ENCODE measurements around the gene PTPRE.

The PTPRE gene

GRCh38 chr10:128043259-128044045 lies 136.5 kb downstream of the PTPRE start:
- TF ChIP-seq, protein P1, sequence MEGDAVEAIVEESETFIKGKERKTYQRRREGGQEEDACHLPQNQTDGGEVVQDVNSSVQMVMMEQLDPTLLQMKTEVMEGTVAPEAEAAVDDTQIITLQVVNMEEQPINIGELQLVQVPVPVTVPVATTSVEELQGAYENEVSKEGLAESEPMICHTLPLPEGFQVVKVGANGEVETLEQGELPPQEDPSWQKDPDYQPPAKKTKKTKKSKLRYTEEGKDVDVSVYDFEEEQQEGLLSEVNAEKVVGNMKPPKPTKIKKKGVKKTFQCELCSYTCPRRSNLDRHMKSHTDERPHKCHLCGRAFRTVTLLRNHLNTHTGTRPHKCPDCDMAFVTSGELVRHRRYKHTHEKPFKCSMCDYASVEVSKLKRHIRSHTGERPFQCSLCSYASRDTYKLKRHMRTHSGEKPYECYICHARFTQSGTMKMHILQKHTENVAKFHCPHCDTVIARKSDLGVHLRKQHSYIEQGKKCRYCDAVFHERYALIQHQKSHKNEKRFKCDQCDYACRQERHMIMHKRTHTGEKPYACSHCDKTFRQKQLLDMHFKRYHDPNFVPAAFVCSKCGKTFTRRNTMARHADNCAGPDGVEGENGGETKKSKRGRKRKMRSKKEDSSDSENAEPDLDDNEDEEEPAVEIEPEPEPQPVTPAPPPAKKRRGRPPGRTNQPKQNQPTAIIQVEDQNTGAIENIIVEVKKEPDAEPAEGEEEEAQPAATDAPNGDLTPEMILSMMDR (conservative IDR thresholded peaks at IDR 0.05; ENCODE audit: low read depth, low read length): no peak
- no peak overlapping the region for H3K4me3 ChIP-seq (ENCODE audit: low read length)
- DNase-seq (ENCODE audit: low read depth): no peak

GRCh38 chr10:128044186-128044585 lies 137.3 kb downstream of the PTPRE start:
- TF ChIP-seq, protein P1 (conservative IDR thresholded peaks at IDR 0.05; ENCODE audit: low read depth, low read length): no peak
- H3K4me3 ChIP-seq (ENCODE audit: low read length): no peak overlapping the region
- no peak for DNase-seq (ENCODE audit: low read depth)

DNA sequence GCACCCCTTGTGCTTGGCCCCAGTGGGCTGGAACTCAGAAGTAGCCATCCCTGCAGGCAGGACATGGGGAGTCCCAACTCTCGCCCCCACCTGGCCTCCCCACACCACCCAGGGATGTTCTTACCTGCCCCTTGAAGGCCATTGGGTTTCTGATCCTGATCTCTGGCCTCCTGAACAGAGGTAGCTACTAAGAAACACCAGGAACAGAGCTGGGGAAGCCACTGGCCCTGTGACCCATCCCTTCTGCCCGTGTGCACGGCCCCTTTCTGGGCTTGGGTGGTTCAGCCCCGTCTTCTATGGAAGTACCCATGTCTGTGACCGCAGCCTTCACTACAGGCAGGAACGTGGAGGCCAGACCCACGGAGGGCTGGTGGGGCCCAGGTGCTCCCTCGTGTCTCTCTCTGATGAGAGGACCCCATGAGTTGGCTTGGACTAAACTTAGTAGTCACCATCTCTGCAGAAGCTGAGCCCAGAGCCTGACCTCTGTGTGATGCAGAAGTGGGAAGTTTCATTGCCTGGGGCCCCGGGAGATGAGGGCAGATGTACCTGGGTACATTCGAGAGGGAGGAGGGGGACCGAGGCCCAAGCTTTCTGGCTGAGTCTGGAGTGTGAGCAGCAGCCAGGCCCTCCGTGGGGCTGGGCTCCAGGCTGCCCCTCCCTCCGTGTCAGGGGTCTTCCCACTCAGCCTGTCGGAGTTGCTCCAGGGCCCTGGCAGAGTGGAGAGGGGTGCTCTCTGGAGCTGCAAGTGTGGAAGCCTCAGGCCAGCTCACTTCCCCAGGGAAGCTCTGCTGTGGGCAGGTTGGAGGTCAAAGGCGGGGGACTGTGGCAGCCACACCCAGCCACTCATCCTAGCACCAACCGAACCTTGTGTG lies 138.3 kb downstream of the PTPRE start:
- TF ChIP-seq, protein P1 (conservative IDR thresholded peaks at IDR 0.05; ENCODE audit: low read depth, low read length): no peak
- no peak for DNase-seq (ENCODE audit: low read depth)
- no peak overlapping the region for H3K4me3 ChIP-seq (ENCODE audit: low read length)

DNA sequence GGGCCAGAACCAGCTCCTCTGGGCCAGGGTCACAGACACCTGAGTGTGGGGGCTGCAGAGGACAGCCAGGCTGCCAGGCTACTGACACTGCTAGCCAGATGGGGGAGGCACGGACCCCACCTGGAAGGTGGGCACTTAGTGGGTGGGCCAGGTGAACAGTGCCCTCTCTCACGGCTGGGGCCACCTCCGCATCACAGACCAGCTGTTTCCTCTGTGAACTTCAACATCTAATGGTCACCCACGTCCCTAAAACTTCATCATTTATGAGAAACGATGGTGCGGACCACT lies 138.9 kb downstream of the PTPRE start:
- no peak for DNase-seq (ENCODE audit: low read depth)
- TF ChIP-seq, protein P1 (conservative IDR thresholded peaks at IDR 0.05; ENCODE audit: low read depth, low read length): no peak
- H3K4me3 ChIP-seq (ENCODE audit: low read length): no peak overlapping the region

GRCh38 chr10:128046156-128046952 lies 139.5 kb downstream of the PTPRE start:
- TF ChIP-seq, protein P1 (conservative IDR thresholded peaks at IDR 0.05; ENCODE audit: low read depth, low read length): no peak
- no peak for DNase-seq (ENCODE audit: low read depth)
- H3K4me3 ChIP-seq (ENCODE audit: low read length): no peak overlapping the region

- TF ChIP-seq, protein P1 (conservative IDR thresholded peaks at IDR 0.05; ENCODE audit: low read depth, low read length): no peak
These were observed 140.0 kb downstream of the PTPRE start for GRCh38 chr10:128046953-128047290.

More at GRCh38 chr10:128046953-128047290, 140.0 kb downstream of the PTPRE start:
- no peak for DNase-seq (ENCODE audit: low read depth)
- no peak overlapping the region for H3K4me3 ChIP-seq (ENCODE audit: low read length)

Measured in retinal pigment epithelial cell (primary cell).